Upper lobe of left lung (tissue), 4 donors: Measurements from ENCODE around the gene AP1G1.

Experiments
- CTCF ChIP-seq, 6 experiments: fragments of 450-650 bp in 4 of 6; fragments of 200-600 bp in 2 of 6; sonication (generic) in 2 of 6; IDR thresholded peaks; one replicate each; pipeline ENCODE4 v1.5.1; 2016 to 2019; ENCODE audit warnings: antibody characterized with exemption in 6 of 6
- EP300 ChIP-seq, 4 donors: sonication (generic); formaldehyde crosslinking; IDR thresholded peaks; one replicate each; pipeline ENCODE4 v1.5.1; 2017; ENCODE audit warnings: antibody characterized with exemption in 4 of 4, control low read depth in 2 of 4
- POLR2A ChIP-seq, 4 donors: fragments of 450-650 bp; IDR thresholded peaks; one replicate each; pipeline ENCODE4 v1.5.1; 2016 to 2017; ENCODE audit warnings: antibody characterized with exemption in 4 of 4, mild to moderate bottlenecking in 2 of 4
- POLR2AphosphoS5 ChIP-seq, 2 donors: sonication (generic); formaldehyde crosslinking; IDR thresholded peaks; one replicate each; pipeline ENCODE4 v1.5.1; 2017; ENCODE audit warnings: antibody characterized with exemption in 2 of 2

- TF ChIP-seq CTCF (IDR thresholded peaks at IDR 0.05) (no peak), EP300 (IDR thresholded peaks at IDR 0.05) (no peak), POLR2AphosphoS5 (IDR thresholded peaks at IDR 0.05) (no peak), POLR2A (IDR thresholded peaks at IDR 0.05) (no peak)
Measured at GRCh38 chr16:71803305-71803690, 5.3 kb downstream of the AP1G1 start.
